Mammary epithelial cell (primary cell): ENCODE data around the gene CDV3.

Experiments used
- CTCF ChIP-seq, 2 donors: IDR thresholded peaks in 1 of 2; conservative IDR thresholded peaks in 1 of 2; 2 replicates each; pipeline ENCODE4 v1.5.1; 2011 to 2012; ENCODE audit warnings: inconsistent platforms in 2 of 2, low read length in 2 of 2, mild to moderate bottlenecking in 2 of 2, control low read depth in 1 of 2, low read depth in 1 of 2; ENCODE audit not compliant: insufficient read depth in 1 of 2; ENCODE audit errors: extremely low read depth in 1 of 2
- EZH2 ChIP-seq: IDR thresholded peaks from 2 replicates; pipeline ENCODE4 v1.6.1; 2012; ENCODE audit warnings: low read length, inconsistent platforms, borderline replicate concordance

- TF ChIP-seq EZH2 (no peak), CTCF (conservative IDR thresholded peaks at IDR 0.05 in 1 of 2, IDR thresholded peaks at IDR 0.05 in 1 of 2; ENCODE audit: extremely low read depth in 1 of 2, insufficient read depth in 1 of 2, low read depth in 1 of 2, low read length in 2 of 2) (no peak)
Measured at GRCh38 chr3:133598405-133598804, 24.9 kb downstream of the CDV3 start.
